HG02588 (cell line): Measurements from ENCODE around the gene CEPT1.
"Not testable (repeated sequence)": the region's sequence is repeated elsewhere in the genome, so short reads cannot be mapped to it uniquely, and the experiment has no call there.

ENCODE experiments used
- ATAC-seq: cut with Tn5 transposase; IDR thresholded peaks from one replicate; pipeline ENCODE4 v1.9.1; 2021; ENCODE audit warnings: mild to moderate bottlenecking, moderate library complexity; ENCODE audit not compliant: unreplicated experiment

The CEPT1 gene

GRCh38 chr1:111208921-111209320, 68.9 kb downstream of the CEPT1 start:
- ATAC-seq, result no peak

- no peak for ATAC-seq
These were observed 69.6 kb downstream of the CEPT1 start for GRCh38 chr1:111209622-111210021.

- no peak for ATAC-seq
These were observed 71.9 kb downstream of the CEPT1 start for GRCh38 chr1:111211921-111212320.

- ATAC-seq, result no peak
These were observed 72.8 kb downstream of the CEPT1 start for GRCh38 chr1:111212634-111213335.

- no peak for ATAC-seq
These were observed 73.4 kb downstream of the CEPT1 start for GRCh38 chr1:111213412-111213811.

GRCh38 chr1:111214074-111214801, 74.2 kb downstream of the CEPT1 start:
- ATAC-seq, result no peak

- no peak for ATAC-seq
These were observed 74.9 kb downstream of the CEPT1 start for GRCh38 chr1:111214884-111215283.

GRCh38 chr1:111215285-111215684, 75.3 kb downstream of the CEPT1 start:
- not testable (repeated sequence) for ATAC-seq

- no peak for ATAC-seq
These were observed 76.7 kb downstream of the CEPT1 start for GRCh38 chr1:111216751-111217150.

- ATAC-seq, result no peak
These were observed 77.3 kb downstream of the CEPT1 start for GRCh38 chr1:111217183-111217910.

GRCh38 chr1:111218701-111219556, 78.9 kb downstream of the CEPT1 start:
- no peak for ATAC-seq

GRCh38 chr1:111219557-111220286, 79.7 kb downstream of the CEPT1 start:
- peak; percentile 34 for ATAC-seq

- no peak for ATAC-seq
These were observed 80.4 kb downstream of the CEPT1 start for GRCh38 chr1:111220302-111220890.

GRCh38 chr1:111221276-111221632, 81.2 kb downstream of the CEPT1 start:
- no peak for ATAC-seq

- peak; percentile 59 for ATAC-seq
These were observed 81.7 kb downstream of the CEPT1 start for GRCh38 chr1:111221633-111222291.

GRCh38 chr1:111222308-111223125, 82.5 kb downstream of the CEPT1 start:
- ATAC-seq, result no peak

GRCh38 chr1:111223126-111223685, 83.2 kb downstream of the CEPT1 start:
- ATAC-seq, result no peak

GRCh38 chr1:111225091-111225490, 85.1 kb downstream of the CEPT1 start:
- no peak for ATAC-seq
